Thyroid gland (tissue), 4 donors: Measurements from ENCODE around the gene PSMG4.

Experiments
- CTCF ChIP-seq, 6 experiments: fragments of 200-600 bp in 3 of 6; fragments of 450-650 bp in 3 of 6; sonication (generic) in 3 of 6; IDR thresholded peaks; one replicate each; pipeline ENCODE4 v1.5.1; 2016 to 2019; ENCODE audit warnings: antibody characterized with exemption in 6 of 6, mild to moderate bottlenecking in 2 of 6, inconsistent platforms in 1 of 6, moderate library complexity in 1 of 6
- POLR2A ChIP-seq, 2 donors: fragments of 450-650 bp; IDR thresholded peaks; one replicate each; pipeline ENCODE4 v1.6.1; 2017; ENCODE audit warnings: antibody characterized with exemption in 2 of 2, mild to moderate bottlenecking in 2 of 2, moderate library complexity in 1 of 2

DNA sequence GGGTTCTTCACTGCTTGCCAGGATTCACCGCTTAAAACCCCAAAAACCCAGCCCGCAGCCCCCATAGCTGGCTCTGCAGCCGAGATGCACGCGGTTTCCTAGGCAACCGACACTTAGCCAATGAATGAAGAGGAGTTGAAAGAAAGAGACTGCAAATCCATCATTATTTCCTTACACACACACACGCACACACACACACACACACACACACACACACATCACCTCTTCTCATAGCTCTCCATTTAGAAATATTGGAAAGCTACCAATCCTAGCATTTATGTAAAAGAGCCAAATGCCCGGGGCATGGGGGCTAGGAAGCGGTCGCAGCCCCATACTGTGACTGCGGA, 27.9 kb upstream of the PSMG4 start:
- TF ChIP-seq CTCF (IDR thresholded peaks at IDR 0.05) (no peak), POLR2A (IDR thresholded peaks at IDR 0.05) (no peak)
